ENCODE data around the gene INTS11. TPM values are rescaled to one million over a fixed set of nuclear protein-coding genes. Genes with fewer than 3 reads are reported as not detected.

The INTS11 gene
- total and polyA plus RNA-seq, 9 of the 15 experiments (the other 6 are each of a cell fraction or from before 2014, with no cell fraction given): 3.6 to 183 (median 110) TPM

DNA sequence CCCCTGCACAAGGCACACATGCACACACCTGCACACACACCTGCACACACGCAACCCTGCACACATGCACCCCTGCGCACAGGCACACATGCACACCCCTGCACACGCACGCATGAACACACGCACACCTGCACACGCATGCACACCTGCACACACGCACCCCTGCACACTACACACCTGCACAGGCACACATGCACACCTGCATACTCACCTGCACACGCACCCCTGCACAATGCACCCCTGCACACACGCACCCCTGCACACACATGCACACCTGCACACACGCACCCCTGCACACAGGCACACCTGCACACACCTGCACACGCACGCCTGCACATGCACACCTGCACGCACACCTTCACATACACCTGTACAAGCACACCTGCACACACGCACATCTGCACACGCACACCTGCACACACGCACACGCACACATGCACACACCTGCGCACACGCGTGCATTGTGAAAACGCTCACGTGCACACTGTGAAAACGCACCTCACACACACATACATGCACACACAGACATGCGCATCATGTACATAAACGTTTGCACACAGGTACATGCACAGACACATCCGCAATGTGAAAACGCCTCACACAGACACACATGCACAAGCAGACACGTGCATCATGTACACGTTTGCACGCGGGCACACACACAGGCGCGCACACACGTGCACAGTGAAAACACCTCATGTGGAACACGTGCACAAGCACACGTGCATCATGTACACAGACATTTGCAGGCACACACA is 16.5 kb upstream of the INTS11 start:
- FAIRE-seq: no peak
- peaks cover 33% of the 10 kb centered on the region; the same call in 1 of the 2 replicates for H4K20me1 ChIP-seq (replicated peaks; ENCODE audit: control insufficient read depth, insufficient read depth, low read length)
- no TSS peak for BruUV-seq (replicated peaks)
- CTCF ChIA-PET (ENCODE audit: low intra/inter-chr PET ratio): no interaction called here
- no peak overlapping the region for H2AFZ ChIP-seq (ENCODE audit: low read depth, low read length)
- DNase-seq (ENCODE audit: extremely low read depth in 1 of 4, low spot score in 3 of 4): no peak
- no peak for ATAC-seq
- H3K9ac ChIP-seq (ENCODE audit: insufficient read depth in 1 of 2, low read depth in 2 of 2, low read length in 2 of 2): no peak overlapping the region
- H3K27ac ChIP-seq (ENCODE audit: extremely low read depth, low read depth, low read length): no peak overlapping the region
- peaks cover 2% of the 10 kb centered on the region; the same call in 1 of the 2 replicates for H3K9me3 ChIP-seq (replicated peaks; ENCODE audit: control insufficient read depth, insufficient read depth, low read depth, low read length)
- peaks cover 34% of the 10 kb centered on the region for H3K79me2 ChIP-seq (ENCODE audit: control insufficient read depth, insufficient read depth, low read length)
- in situ Hi-C loops (cut with MboI): no loop called here
- H3K4me3 ChIP-seq: no peak overlapping the region
- no peak overlapping the region for H3K4me2 ChIP-seq (ENCODE audit: insufficient read depth, low read length)
- WGBS (ENCODE audit: insufficient coverage, low coverage, missing lambda C conversion rate): 96% methylated on average over 36 of the region's 36 CpGs
- POLR2A ChIA-PET: interaction anchor here (0.6 kb wide), 1 partner anchor 35 kb away, joined by 3 read pairs; no protein-coding TSS in a partner anchor
- H3K4me1 ChIP-seq (replicated peaks in 1 of 2; ENCODE audit: control insufficient read depth in 2 of 2, insufficient read depth in 2 of 2, low read length in 2 of 2): peaks cover 7 to 88% of the 10 kb centered on the region in 2 experiments; a peak in 3 of 5 replicates
- intact Hi-C loops (cut with micrococcal nuclease): no loop called here
- H3K9me1 ChIP-seq (ENCODE audit: control insufficient read depth, insufficient read depth, low read length): peaks cover 11% of the 10 kb centered on the region
- H3K36me3 ChIP-seq (ENCODE audit: control insufficient read depth, insufficient read depth, low read length): peaks cover 82% of the 10 kb centered on the region; the same call in 2 of the 3 replicates
- no peaks in the 10 kb centered on the region for H3K27me3 ChIP-seq (ENCODE audit: control insufficient read depth in 2 of 2, insufficient read depth in 2 of 2, low read length in 2 of 2)
- TF ChIP-seq KDM5B (IDR thresholded peaks at IDR 0.05; ENCODE audit: insufficient replicate concordance, low read depth, low read length): no peak
- 0 out of 2 replicates have a peak, but pooled peaks have one; percentile 40 for TF ChIP-seq POLR2A (conservative IDR thresholded peaks at IDR 0.05)
- TF ChIP-seq ELF2 (CRISPR knock-in tag; IDR thresholded peaks at IDR 0.05): no peak
- TF ChIP-seq RBBP5 (IDR thresholded peaks at IDR 0.05; ENCODE audit: borderline replicate concordance, insufficient read depth, low read length, poor library complexity, severe bottlenecking): no peak
- TF ChIP-seq MYBL2 (IDR thresholded peaks at IDR 0.05; ENCODE audit: low read depth): no peak
- TF ChIP-seq MYBL2 (CRISPR knock-in tag; IDR thresholded peaks at IDR 0.05; ENCODE audit: borderline replicate concordance): 0 out of 2 replicates have a peak, but pooled peaks have one; percentile 58
- TF ChIP-seq, protein P1, sequence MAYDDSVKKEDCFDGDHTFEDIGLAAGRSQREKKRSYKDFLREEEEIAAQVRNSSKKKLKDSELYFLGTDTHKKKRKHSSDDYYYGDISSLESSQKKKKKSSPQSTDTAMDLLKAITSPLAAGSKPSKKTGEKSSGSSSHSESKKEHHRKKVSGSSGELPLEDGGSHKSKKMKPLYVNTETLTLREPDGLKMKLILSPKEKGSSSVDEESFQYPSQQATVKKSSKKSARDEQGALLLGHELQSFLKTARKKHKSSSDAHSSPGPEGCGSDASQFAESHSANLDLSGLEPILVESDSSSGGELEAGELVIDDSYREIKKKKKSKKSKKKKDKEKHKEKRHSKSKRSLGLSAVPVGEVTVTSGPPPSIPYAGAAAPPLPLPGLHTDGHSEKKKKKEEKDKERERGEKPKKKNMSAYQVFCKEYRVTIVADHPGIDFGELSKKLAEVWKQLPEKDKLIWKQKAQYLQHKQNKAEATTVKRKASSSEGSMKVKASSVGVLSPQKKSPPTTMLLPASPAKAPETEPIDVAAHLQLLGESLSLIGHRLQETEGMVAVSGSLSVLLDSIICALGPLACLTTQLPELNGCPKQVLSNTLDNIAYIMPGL (CRISPR knock-in tag; IDR thresholded peaks at IDR 0.05): no peak
- no peak for TF ChIP-seq POU5F1 (IDR thresholded peaks at IDR 0.05; ENCODE audit: borderline replicate concordance, low read depth, low read length, partially characterized antibody)
- no peak for TF ChIP-seq IRF1 (CRISPR knock-in tag; IDR thresholded peaks at IDR 0.05; ENCODE audit: borderline replicate concordance)
- TF ChIP-seq SNRNP70 (optimal IDR thresholded peaks at IDR 0.05; ENCODE audit: low read depth, low read length): no peak
- peak; percentile 58; the same call in 1 of the 2 replicates for TF ChIP-seq SUPT5H (IDR thresholded peaks at IDR 0.05)
- no peak for TF ChIP-seq ZNF785 (CRISPR knock-in tag; IDR thresholded peaks at IDR 0.05)
- no peak for TF ChIP-seq RBM34 (IDR thresholded peaks at IDR 0.05; ENCODE audit: borderline replicate concordance, insufficient read depth, low read length)
- TF ChIP-seq SMAD4 (CRISPR knock-in tag; conservative IDR thresholded peaks at IDR 0.05): no peak
- TF ChIP-seq MLX (CRISPR knock-in tag; conservative IDR thresholded peaks at IDR 0.05): no peak
- no peak for TF ChIP-seq SAFB (IDR thresholded peaks at IDR 0.05; ENCODE audit: borderline replicate concordance, low read depth, low read length)

All from K562 (cell line).